AG09319 (cell line): ENCODE measurements around the gene SYN1.

Source experiments
- DNase-seq: peaks from one replicate; pipeline ENCODE4 v3.0.0-alpha.2; 2010; ENCODE audit warnings: low read depth; ENCODE audit errors: extremely low read depth
- CTCF ChIP-seq: IDR thresholded peaks from 2 replicates; pipeline ENCODE4 v1.5.1; 2011; ENCODE audit warnings: low read depth, mild to moderate bottlenecking, inconsistent platforms, low read length, moderate library complexity

The SYN1 gene

DNA sequence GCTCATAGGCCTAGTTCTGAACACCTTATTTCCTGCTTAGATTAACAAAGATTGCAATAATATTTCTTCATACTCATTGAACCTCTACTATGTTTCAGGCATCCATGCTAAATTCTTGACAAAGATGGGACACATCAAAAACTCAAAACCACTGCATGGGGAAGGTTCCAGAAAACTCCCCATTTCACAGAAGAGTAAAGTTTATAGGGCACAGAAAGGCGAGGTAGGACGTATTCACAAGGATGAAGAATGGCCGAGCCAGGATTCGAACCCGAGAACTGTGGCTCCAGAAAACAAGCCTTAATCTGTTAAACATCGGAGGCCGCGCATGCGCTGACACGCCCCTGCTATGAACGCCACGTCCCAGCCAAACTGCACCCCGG is 38.6 kb upstream of the SYN1 start:
- no peak for DNase-seq
- TF ChIP-seq CTCF, result no peak

DNA sequence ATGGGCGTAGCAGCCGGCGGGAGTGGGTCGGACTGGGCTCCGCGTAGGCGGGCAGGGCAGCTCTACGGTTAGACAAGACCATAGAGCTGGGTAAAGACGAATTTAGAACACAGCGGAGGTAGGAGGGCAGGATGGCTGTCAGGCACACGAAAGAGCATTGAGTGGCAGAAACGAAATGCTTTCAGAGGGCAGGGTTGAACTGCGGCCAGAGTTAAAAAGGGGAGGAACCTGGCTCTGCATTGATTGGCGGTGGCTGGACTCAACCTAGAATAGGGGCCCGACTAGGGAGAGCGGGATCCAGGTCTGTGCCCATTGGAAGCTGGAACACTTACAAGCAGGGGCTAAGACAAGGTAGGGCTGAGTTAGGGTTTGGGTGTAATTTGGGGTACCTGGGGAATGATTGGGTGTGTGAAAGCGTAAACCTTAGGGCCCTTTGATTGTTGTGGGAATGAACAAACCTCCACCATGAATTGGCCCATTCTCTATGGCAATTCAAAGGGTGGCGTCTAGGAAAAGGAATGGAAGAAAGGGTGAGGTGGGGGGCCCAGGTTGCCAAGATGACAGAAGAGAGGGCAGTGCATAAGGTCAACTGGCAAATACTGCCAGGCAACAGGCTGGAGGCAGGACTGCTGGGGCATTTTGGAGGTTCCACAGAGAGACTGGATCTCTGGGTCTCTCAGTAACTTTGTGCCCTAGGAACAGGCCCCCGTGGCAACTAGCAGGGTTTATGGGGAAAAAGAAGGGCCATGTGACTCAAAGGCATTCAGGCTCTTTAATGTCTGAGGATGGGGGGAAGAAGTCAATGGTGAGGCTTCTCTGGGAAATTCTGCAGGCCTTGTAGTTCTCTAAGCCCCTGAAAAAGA is 31.6 kb upstream of the SYN1 start:
- no peak for DNase-seq
- TF ChIP-seq CTCF, result no peak

DNA sequence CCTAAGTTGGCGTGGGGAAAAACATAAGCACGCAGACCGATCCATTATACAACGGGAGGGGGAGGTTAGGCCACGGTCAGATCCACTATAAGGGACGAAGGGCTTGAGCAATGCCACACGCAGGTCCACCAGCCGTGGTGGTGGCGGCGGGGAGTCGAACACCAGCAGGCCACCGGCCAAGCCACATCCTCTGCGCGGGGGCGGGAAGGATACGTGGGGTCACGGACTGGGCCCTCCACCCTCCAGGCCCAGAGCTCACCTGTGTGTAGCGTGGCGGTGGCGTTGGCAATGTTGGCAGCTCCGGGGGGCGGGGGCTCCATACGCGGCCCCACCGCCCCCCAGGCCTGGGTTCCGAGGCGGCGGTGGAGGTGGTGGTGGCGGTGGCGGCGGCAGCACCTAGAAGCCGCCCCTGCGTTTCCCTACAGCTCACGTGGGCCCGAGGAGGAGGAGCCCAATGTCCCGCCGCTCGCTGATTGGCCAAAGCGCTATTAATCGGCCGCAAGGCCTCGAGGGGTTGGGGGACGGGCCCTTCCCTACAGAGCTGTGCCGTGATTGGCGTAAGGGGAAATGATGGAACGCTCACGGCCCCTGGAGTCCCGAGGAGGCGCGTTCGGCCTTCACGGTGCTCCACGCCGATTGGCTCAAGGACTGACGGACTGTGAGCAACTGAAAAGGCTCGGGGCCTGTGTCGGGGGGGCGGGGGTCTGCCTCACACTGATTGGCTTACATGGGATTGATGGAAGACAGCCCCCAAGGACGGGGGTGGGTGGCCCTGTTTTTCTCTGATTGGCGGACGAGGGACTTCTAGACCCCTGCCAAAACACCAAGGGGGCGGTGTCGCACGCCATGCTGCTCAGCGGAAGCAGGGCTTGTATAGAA is 30.7 kb upstream of the SYN1 start, which contains the start of gene ELK1:
TSS of gene ELK1 (minus strand) at position 400 of the 879 bp plus-strand sequence. CDS start 9,122 bp downstream, outside the sequence.
- peak; percentile 96 for DNase-seq
- TF ChIP-seq CTCF, result no peak

DNA sequence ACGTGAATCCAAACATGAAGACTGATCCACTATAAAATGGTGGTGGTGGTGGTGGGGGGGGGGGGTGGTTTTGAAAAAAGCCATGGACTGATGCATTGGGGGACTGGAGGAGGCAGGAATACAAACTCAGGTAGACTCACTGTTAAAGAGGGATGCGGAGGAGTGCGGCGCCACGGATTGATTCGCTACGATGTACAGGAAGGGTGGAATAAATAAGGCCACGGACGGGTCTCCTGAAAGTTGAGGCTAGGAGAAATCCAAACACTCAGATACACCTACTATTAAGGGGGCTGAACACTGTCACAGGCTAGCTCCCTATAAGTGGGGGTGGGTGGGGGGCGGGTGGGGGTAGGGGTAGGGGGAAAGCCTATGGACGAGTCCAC is 30.1 kb upstream of the SYN1 start:
- DNase-seq, result no peak
- TF ChIP-seq CTCF, result no peak

DNA sequence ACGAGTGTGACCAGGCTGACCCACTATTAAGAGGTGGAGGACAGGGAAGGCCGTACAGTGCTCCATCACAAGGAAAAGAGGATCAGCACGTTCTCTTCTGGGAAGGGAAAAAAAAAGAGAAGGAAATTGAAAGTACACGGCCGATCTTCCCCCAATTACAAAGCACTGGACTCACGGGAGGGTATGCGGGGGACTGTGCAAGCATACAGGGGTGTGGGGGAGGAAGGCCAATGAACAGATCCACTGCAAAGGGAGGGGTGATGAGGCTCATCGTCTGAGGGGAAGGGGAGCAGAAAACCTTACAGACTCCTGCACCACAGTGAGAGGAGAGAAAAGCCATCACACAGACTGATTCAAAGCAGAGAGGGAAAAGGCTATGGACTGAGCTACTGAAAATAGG is 29.6 kb upstream of the SYN1 start:
- no peak for DNase-seq
- TF ChIP-seq CTCF, result no peak

DNA sequence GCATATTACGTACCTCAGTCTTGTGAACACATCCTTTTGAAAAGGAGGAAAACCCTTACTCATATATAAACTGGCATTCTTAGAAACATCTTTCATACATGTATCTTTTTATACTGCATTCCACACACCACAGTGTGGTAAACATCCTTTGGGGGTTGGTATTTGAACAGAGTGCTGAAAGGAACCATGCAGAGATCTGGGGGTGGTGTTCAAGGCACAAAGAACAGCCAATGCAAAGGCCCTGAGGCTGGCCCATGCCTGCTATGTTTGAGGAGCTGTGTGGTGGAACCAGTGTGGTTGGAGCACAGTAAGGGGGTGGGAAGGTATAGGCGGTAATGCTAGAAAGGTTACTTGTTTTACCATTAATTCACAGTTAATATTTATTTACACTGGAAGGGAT is 28.7 kb upstream of the SYN1 start:
- no peak for DNase-seq
- TF ChIP-seq CTCF, result no peak

DNA sequence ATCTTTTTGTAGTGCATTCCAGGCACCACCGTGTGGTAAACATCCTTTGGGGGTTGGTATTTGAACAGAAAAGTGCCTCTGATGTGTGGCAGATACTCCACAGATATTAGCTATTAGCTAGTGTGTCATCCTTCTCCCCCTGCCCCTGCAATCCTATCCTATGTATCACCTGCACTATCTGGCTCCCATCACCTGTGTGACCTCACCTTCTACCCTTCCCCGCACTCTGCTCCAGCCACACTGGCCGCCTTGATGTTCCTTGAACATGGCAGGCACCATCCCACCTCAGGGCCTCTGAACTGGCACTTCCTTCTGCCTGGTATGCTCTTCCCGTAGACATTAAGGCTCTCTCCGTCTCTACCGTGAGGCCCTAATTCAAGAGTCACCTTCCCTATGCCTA is 27.0 kb upstream of the SYN1 start:
- no peak for DNase-seq
- no peak for TF ChIP-seq CTCF
